Uterus (tissue), 2 donors: ENCODE results near the gene HOXD8.

ENCODE experiments used
- POLR2A ChIP-seq, 2 donors: fragments of 450-650 bp; IDR thresholded peaks; one replicate each; pipeline ENCODE4 v1.6.1; 2016; ENCODE audit warnings: antibody characterized with exemption in 2 of 2, mild to moderate bottlenecking in 1 of 2, moderate library complexity in 1 of 2
- TF ChIP-seq, protein P1 (sequence below), 4 experiments: fragments of 200-600 bp in 2 of 4; fragments of 450-650 bp in 2 of 4; sonication (generic) in 2 of 4; IDR thresholded peaks; one replicate each; pipeline ENCODE4 v1.5.1; 2016 to 2019; ENCODE audit warnings: antibody characterized with exemption in 4 of 4, mild to moderate bottlenecking in 2 of 4, moderate library complexity in 1 of 4

DNA sequence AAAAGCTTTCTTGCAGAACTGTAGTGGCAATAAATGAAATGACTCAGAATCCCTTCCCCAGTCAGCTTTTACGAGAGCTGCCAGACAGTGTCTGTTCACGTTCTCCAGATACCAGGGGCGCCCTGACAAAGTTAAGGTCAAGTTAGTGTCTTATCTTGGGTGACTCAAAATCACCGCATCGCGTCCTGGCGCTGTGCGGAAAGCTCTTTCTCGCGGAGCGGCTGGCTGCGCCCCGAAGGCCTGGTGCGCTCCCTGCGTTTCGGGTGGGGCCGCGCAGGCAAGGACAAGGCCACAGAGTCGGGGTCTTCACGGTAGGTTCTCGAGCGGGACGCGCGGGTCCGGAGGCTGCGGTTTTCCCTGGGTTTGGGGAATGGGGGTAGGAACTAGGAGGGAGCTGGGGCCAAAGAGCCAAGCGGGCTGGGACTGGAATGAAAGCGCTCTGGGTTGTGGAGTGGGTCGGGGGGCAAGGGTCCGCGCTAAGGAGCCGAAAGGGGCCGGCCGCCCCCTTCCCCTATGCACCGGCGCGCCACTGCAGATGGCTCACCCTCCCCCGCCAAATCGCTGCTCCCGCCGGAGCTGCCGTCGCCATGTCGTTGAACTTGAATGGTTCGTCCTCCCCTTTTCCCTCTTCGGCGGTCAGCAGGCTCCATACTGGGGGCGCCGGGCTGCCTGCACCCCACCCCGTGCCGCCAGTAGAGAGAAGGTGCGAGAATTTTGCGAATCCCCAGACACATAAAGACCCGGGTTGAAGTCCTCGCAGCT is 25.0 kb upstream of the HOXD8 start:
- TF ChIP-seq, protein P1, sequence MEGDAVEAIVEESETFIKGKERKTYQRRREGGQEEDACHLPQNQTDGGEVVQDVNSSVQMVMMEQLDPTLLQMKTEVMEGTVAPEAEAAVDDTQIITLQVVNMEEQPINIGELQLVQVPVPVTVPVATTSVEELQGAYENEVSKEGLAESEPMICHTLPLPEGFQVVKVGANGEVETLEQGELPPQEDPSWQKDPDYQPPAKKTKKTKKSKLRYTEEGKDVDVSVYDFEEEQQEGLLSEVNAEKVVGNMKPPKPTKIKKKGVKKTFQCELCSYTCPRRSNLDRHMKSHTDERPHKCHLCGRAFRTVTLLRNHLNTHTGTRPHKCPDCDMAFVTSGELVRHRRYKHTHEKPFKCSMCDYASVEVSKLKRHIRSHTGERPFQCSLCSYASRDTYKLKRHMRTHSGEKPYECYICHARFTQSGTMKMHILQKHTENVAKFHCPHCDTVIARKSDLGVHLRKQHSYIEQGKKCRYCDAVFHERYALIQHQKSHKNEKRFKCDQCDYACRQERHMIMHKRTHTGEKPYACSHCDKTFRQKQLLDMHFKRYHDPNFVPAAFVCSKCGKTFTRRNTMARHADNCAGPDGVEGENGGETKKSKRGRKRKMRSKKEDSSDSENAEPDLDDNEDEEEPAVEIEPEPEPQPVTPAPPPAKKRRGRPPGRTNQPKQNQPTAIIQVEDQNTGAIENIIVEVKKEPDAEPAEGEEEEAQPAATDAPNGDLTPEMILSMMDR (IDR thresholded peaks at IDR 0.05): peak in 1 of 4 experiments; percentile 3
- TF ChIP-seq POLR2A (IDR thresholded peaks at IDR 0.05): peak in 1 of 2 donors; percentile 16
